ENCODE results near the gene LRMDA. TPM values are rescaled to one million over a fixed set of nuclear protein-coding genes. Genes with fewer than 3 reads are reported as not detected.

The LRMDA gene
- polyA plus RNA-seq, 1 donor (not counting 4 experiments of a cell fraction or from before 2014, with no cell fraction given) = not detected

- DNase-seq (ENCODE audit: low read depth, low spot score) = no peak
- no peak overlapping the region for H3K9ac ChIP-seq (ENCODE audit: control insufficient read depth, extremely low read depth, insufficient read depth, low read length)
- dilution Hi-C loops (cut with MboI; ENCODE audit: extremely low pct_ligation_motif_present, low sequenced_read_pairs) = no loop called here
- H3K27ac ChIP-seq (ENCODE audit: control insufficient read depth, insufficient read depth, low read length) = no peak overlapping the region
- no peaks in the 10 kb centered on the region for H3K36me3 ChIP-seq (ENCODE audit: control insufficient read depth in 2 of 2, extremely low read depth in 1 of 2, insufficient read depth in 2 of 2, low read length in 2 of 2)
- H3K79me2 ChIP-seq (ENCODE audit: control insufficient read depth, insufficient read depth, low read length) = no peaks in the 10 kb centered on the region
- TF ChIP-seq CTCF (optimal IDR thresholded peaks at IDR 0.05 in 1 of 3, IDR thresholded peaks at IDR 0.05 in 1 of 3, conservative IDR thresholded peaks at IDR 0.05 in 1 of 3; ENCODE audit: extremely low read depth in 1 of 3, insufficient read depth in 2 of 3, low read length in 3 of 3) (no peak), EZH2 (IDR thresholded peaks at IDR 0.05; ENCODE audit: low read length) (no peak)
- H3K4me3 ChIP-seq (ENCODE audit: control insufficient read depth in 2 of 3, extremely low read depth in 1 of 3, insufficient read depth in 2 of 3, low read depth in 1 of 3, low read length in 3 of 3) = no peak overlapping the region
- H3K4me1 ChIP-seq (ENCODE audit: control insufficient read depth, extremely low read depth, insufficient read depth, low read length) = no peaks in the 10 kb centered on the region
- H2AFZ ChIP-seq (ENCODE audit: control insufficient read depth, low read length) = no peak overlapping the region
- H4K20me1 ChIP-seq (ENCODE audit: control insufficient read depth, extremely low read depth, insufficient read depth, low read length) = no peaks in the 10 kb centered on the region
- FAIRE-seq = no peak
- no peak overlapping the region for H3K4me2 ChIP-seq (ENCODE audit: control insufficient read depth, extremely low read depth, insufficient read depth, low read depth, low read length)
- no peaks in the 10 kb centered on the region for H3K9me1 ChIP-seq (ENCODE audit: control insufficient read depth, extremely low read depth, insufficient read depth, low read length)
- no peaks in the 10 kb centered on the region for H3K9me3 ChIP-seq (ENCODE audit: control insufficient read depth, low read depth, low read length)
- peaks cover 4% of the 10 kb centered on the region for H3K27me3 ChIP-seq (ENCODE audit: control insufficient read depth, extremely low read depth, insufficient read depth, low read length)
Measured at GRCh38 chr10:75709811-75710210, 278.4 kb downstream of the LRMDA start.

- Histone ChIP-seq H3K9ac (ENCODE audit: control insufficient read depth, extremely low read depth, insufficient read depth, low read length) (no peak overlapping the region), H3K27me3 (ENCODE audit: control insufficient read depth, extremely low read depth, insufficient read depth, low read length) (peaks cover 3% of the 10 kb centered on the region)
- no peak for FAIRE-seq
Measured at GRCh38 chr10:75712242-75712880, 280.9 kb downstream of the LRMDA start.

More at GRCh38 chr10:75712242-75712880, 280.9 kb downstream of the LRMDA start:
- Histone ChIP-seq H3K4me1 (ENCODE audit: control insufficient read depth, extremely low read depth, insufficient read depth, low read length) (no peaks in the 10 kb centered on the region), H3K4me2 (ENCODE audit: control insufficient read depth, extremely low read depth, insufficient read depth, low read depth, low read length) (no peak overlapping the region), H3K79me2 (ENCODE audit: control insufficient read depth, insufficient read depth, low read length) (no peaks in the 10 kb centered on the region), H2AFZ (ENCODE audit: control insufficient read depth, low read length) (no peak overlapping the region), H3K4me3 (ENCODE audit: control insufficient read depth in 2 of 3, extremely low read depth in 1 of 3, insufficient read depth in 2 of 3, low read depth in 1 of 3, low read length in 3 of 3) (no peak overlapping the region), H3K9me1 (ENCODE audit: control insufficient read depth, extremely low read depth, insufficient read depth, low read length) (no peaks in the 10 kb centered on the region), H3K9me3 (ENCODE audit: control insufficient read depth, low read depth, low read length) (no peaks in the 10 kb centered on the region), H3K27ac (ENCODE audit: control insufficient read depth, insufficient read depth, low read length) (no peak overlapping the region), H4K20me1 (ENCODE audit: control insufficient read depth, extremely low read depth, insufficient read depth, low read length) (no peaks in the 10 kb centered on the region), H3K36me3 (ENCODE audit: control insufficient read depth in 2 of 2, extremely low read depth in 1 of 2, insufficient read depth in 2 of 2, low read length in 2 of 2) (no peaks in the 10 kb centered on the region)
- no peak for DNase-seq (ENCODE audit: low read depth, low spot score)
- dilution Hi-C loops (cut with MboI; ENCODE audit: extremely low pct_ligation_motif_present, low sequenced_read_pairs) = no loop called here
- TF ChIP-seq EZH2 (IDR thresholded peaks at IDR 0.05; ENCODE audit: low read length) = no peak
- no peak for TF ChIP-seq CTCF (optimal IDR thresholded peaks at IDR 0.05 in 1 of 3, IDR thresholded peaks at IDR 0.05 in 1 of 3, conservative IDR thresholded peaks at IDR 0.05 in 1 of 3; ENCODE audit: extremely low read depth in 1 of 3, insufficient read depth in 2 of 3, low read length in 3 of 3)

All from keratinocyte (primary cell).